CD14-positive monocyte (primary cell): Measurements from ENCODE around the gene GINS2. TPM values are rescaled to one million over a fixed set of nuclear protein-coding genes. Genes with fewer than 3 reads are reported as not detected.

ENCODE experiments used
- DNase-seq, 3 donors: peaks; one replicate each; pipeline ENCODE4 v3.0.0-alpha.2; 2011 to 2022
- H2AFZ ChIP-seq: 2 replicates; pipeline ENCODE4 v1.6.0; 2012; ENCODE audit warnings: mild to moderate bottlenecking, low read depth, low read length, inconsistent platforms; ENCODE audit not compliant: insufficient read depth, poor library complexity, severe bottlenecking
- H3K27ac ChIP-seq, 2 donors: 1 replicate in 1 of 2; 2 replicates in 1 of 2; pipeline ENCODE4 v1.5.1; 2012 to 2013; ENCODE audit warnings: low read length in 2 of 2, control low read depth in 1 of 2, inconsistent platforms in 1 of 2, low read depth in 1 of 2, mild to moderate bottlenecking in 1 of 2
- H3K27me3 ChIP-seq, 2 donors: one replicate each; pipeline versions ENCODE4 v1.6.0 to v1.6.1; 2011 to 2013; ENCODE audit warnings: low read length in 2 of 2; ENCODE audit not compliant: control insufficient read depth in 2 of 2, insufficient read depth in 2 of 2
- H3K36me3 ChIP-seq, 2 donors: replicated peaks in 1 of 2; 1 replicate in 1 of 2; 2 replicates in 1 of 2; pipeline versions ENCODE4 v1.5.1 to v1.6.1; 2012 to 2013; ENCODE audit warnings: low read length in 2 of 2, control low read depth in 1 of 2, inconsistent platforms in 1 of 2, mild to moderate bottlenecking in 1 of 2; ENCODE audit not compliant: insufficient read depth in 2 of 2, control insufficient read depth in 1 of 2
- H3K4me1 ChIP-seq, 2 donors: 1 replicate in 1 of 2; 2 replicates in 1 of 2; pipeline versions ENCODE4 v1.5.1 to v1.6.1; 2012 to 2013; ENCODE audit warnings: low read length in 2 of 2, control low read depth in 1 of 2, inconsistent platforms in 1 of 2, mild to moderate bottlenecking in 1 of 2, moderate library complexity in 1 of 2; ENCODE audit not compliant: insufficient read depth in 2 of 2, control insufficient read depth in 1 of 2
- H3K4me2 ChIP-seq: replicated peaks from 2 replicates; pipeline ENCODE3; 2012; ENCODE audit warnings: low read length, moderate library complexity, mild to moderate bottlenecking; ENCODE audit not compliant: poor library complexity, severe bottlenecking; ENCODE audit errors: extremely low read depth
- H3K4me3 ChIP-seq, 3 experiments: fragments of 200-600 bp in 1 of 3; sonication (generic) in 1 of 3; replicated peaks in 1 of 3; 1 replicate in 2 of 3; 2 replicates in 1 of 3; pipeline ENCODE4 v1.5.1; 2011 to 2013; ENCODE audit warnings: low read length in 3 of 3, mild to moderate bottlenecking in 3 of 3, control low read depth in 2 of 3, low read depth in 2 of 3, inconsistent platforms in 1 of 3, moderate library complexity in 1 of 3
- H3K79me2 ChIP-seq: 2 replicates; pipeline ENCODE4 v1.6.0; 2012; ENCODE audit warnings: mild to moderate bottlenecking, control low read depth, inconsistent platforms, low read length, moderate library complexity; ENCODE audit not compliant: insufficient read depth
- H3K9ac ChIP-seq: 2 replicates; pipeline ENCODE4 v1.6.0; 2017; ENCODE audit warnings: low read length, mild to moderate bottlenecking; ENCODE audit not compliant: insufficient read depth, poor library complexity, severe bottlenecking
- H3K9me3 ChIP-seq, 2 donors: replicated peaks in 1 of 2; 1 replicate in 1 of 2; 2 replicates in 1 of 2; pipeline versions ENCODE4 v1.5.1 to v1.6.1; 2012 to 2013; ENCODE audit warnings: low read length in 2 of 2, control low read depth in 1 of 2; ENCODE audit not compliant: control insufficient read depth in 1 of 2, insufficient read depth in 1 of 2
- H4K20me1 ChIP-seq: 2 replicates; pipeline ENCODE4 v1.6.0; 2012; ENCODE audit warnings: mild to moderate bottlenecking, low read length, control low read depth, moderate library complexity; ENCODE audit not compliant: insufficient read depth
- H3K27ac Mint-ChIP-seq, 7 donors: one replicate each; pipeline ENCODE4 v1.8.0; 2020; ENCODE audit warnings: mild to moderate bottlenecking in 7 of 7, mixed read lengths in 7 of 7, moderate library complexity in 6 of 7, inconsistent platforms in 2 of 7
- H3K27me3 Mint-ChIP-seq, 3 donors: one replicate each; pipeline ENCODE4 v1.8.0; 2021 to 2022; ENCODE audit warnings: low read depth in 3 of 3, mild to moderate bottlenecking in 3 of 3, mixed read lengths in 3 of 3, moderate library complexity in 3 of 3, inconsistent platforms in 1 of 3
- H3K36me3 Mint-ChIP-seq, 2 donors: one replicate each; pipeline ENCODE4 v1.8.0; 2020; ENCODE audit warnings: mixed read lengths in 2 of 2, inconsistent platforms in 1 of 2, mild to moderate bottlenecking in 1 of 2
- H3K4me1 Mint-ChIP-seq: one replicate; pipeline ENCODE4 v1.8.0; 2020; ENCODE audit warnings: mild to moderate bottlenecking, mixed read lengths
- H3K4me3 Mint-ChIP-seq, 2 donors: one replicate each; pipeline ENCODE4 v1.8.0; 2020; ENCODE audit warnings: mild to moderate bottlenecking in 2 of 2, mixed read lengths in 2 of 2, moderate library complexity in 1 of 2
- H3K9me3 Mint-ChIP-seq, 7 donors: one replicate each; pipeline ENCODE4 v1.8.0; 2020 to 2022; ENCODE audit warnings: mixed read lengths in 7 of 7, mild to moderate bottlenecking in 6 of 7, moderate library complexity in 6 of 7, inconsistent platforms in 2 of 7
- CTCF ChIP-seq: fragments of 200-600 bp; IDR thresholded peaks from one replicate; pipeline ENCODE4 v1.8.0; 2022; ENCODE audit warnings: antibody characterized with exemption, mild to moderate bottlenecking
- WGBS: methylation state at CpG from one replicate; pipeline ENCODE4 v1.1.5; 2013; ENCODE audit warnings: missing lambda C conversion rate; ENCODE audit not compliant: insufficient coverage; 5-methylcytosine and 5-hydroxymethylcytosine counted together
- intact Hi-C, 2 donors: fragments of 100-400 bp; cut with micrococcal nuclease; formaldehyde crosslinking; loops; one replicate each; pipeline versions ENCODE4 v1.15.0 to v1.15.1; 2023
- polyA plus RNA-seq, 3 donors: library from polyadenylated mRNA; depleted of rRNA in 1 of 3; unstranded in 2 of 3; stranded (reverse) in 1 of 3; fragments of 300-500 nt in 2 of 3; fragments of >200 nt in 1 of 3; fragmentation: Illumina TruSeq in 2 of 3; gene quantifications; 1 replicate in 2 of 3; 2 replicates in 1 of 3; pipeline ENCODE4 v1.2.3, GENCODE V29; 2012 to 2021

The GINS2 gene
- polyA plus RNA-seq, 3 donors = 0.13 to 0.28 TPM; not detected in 1

GRCh38 chr16:85730186-85730465 is 41.4 kb upstream of the GINS2 start:
- Histone ChIP-seq H3K4me1 (peaks cover 65 to 68% of the 10 kb centered on the region in 2 donors), H2AFZ (peak overlapping the region; percentile 79), H3K27ac (peak overlapping the region; percentile 82 to 93), H3K36me3 (peaks cover 9 to 19% of the 10 kb centered on the region in 2 donors), H3K4me2 (peak overlapping the region; percentile 71), H3K9me3 (no peaks in the 10 kb centered on the region), H3K79me2 (peaks cover 66% of the 10 kb centered on the region), H3K9ac (peak overlapping the region; percentile 66), H4K20me1 (no peaks in the 10 kb centered on the region), H3K27me3 (no peaks in the 10 kb centered on the region), H3K4me3 (peak overlapping the region; percentile 5 to 62 (median 9))
- H3K36me3 Mint-ChIP-seq = peaks cover 18 to 19% of the 10 kb centered on the region in 2 donors
- H3K27me3 Mint-ChIP-seq = peaks cover 0 to 1% (median 0%) of the 10 kb centered on the region in 3 donors
- DNase-seq = peak; percentile 85 to 88 (median 88)
- intact Hi-C loops = loop anchor here in 1 of 2 donors (10.0 kb wide), 1 partner anchor 185 kb away; no protein-coding TSS in a partner anchor
- no peak for TF ChIP-seq CTCF
- peak overlapping the region; percentile 75 to 86 for H3K4me3 Mint-ChIP-seq
- no peaks in the 10 kb centered on the region for H3K9me3 Mint-ChIP-seq
- H3K27ac Mint-ChIP-seq = peak overlapping the region; percentile 91 to 97 (median 93)
- peaks cover 64% of the 10 kb centered on the region for H3K4me1 Mint-ChIP-seq
- WGBS = no CpG with 5 or more reads among the region's 5 CpGs

GRCh38 chr16:85729452-85730185 is 40.9 kb upstream of the GINS2 start:
- Histone ChIP-seq H3K4me3 (peak overlapping the region; percentile 5 to 62 (median 9)), H3K4me1 (peaks cover 60 to 63% of the 10 kb centered on the region in 2 donors), H3K36me3 (peaks cover 11 to 19% of the 10 kb centered on the region in 2 donors), H3K27ac (peak overlapping the region; percentile 82 to 93), H3K9me3 (no peaks in the 10 kb centered on the region), H2AFZ (peak overlapping the region; percentile 79), H3K27me3 (no peaks in the 10 kb centered on the region), H3K4me2 (peak overlapping the region; percentile 71), H4K20me1 (no peaks in the 10 kb centered on the region), H3K9ac (peak overlapping the region; percentile 66), H3K79me2 (peaks cover 61% of the 10 kb centered on the region)
- H3K36me3 Mint-ChIP-seq = peaks cover 20 to 21% of the 10 kb centered on the region in 2 donors
- H3K4me1 Mint-ChIP-seq = peaks cover 59% of the 10 kb centered on the region
- H3K27ac Mint-ChIP-seq = peak overlapping the region; percentile 91 to 97 (median 93)
- H3K4me3 Mint-ChIP-seq = peak overlapping the region; percentile 75 to 86
- H3K9me3 Mint-ChIP-seq = no peaks in the 10 kb centered on the region
- TF ChIP-seq CTCF = no peak
- peak in 2 of 3 donors; percentile 7 to 18 for DNase-seq
- peaks cover 0 to 1% (median 0%) of the 10 kb centered on the region in 3 donors for H3K27me3 Mint-ChIP-seq
- 29% methylated on average over 12 of the region's 16 CpGs for WGBS
- intact Hi-C loops = loop anchor here in 1 of 2 donors (10.0 kb wide), 1 partner anchor 185 kb away; no protein-coding TSS in a partner anchor
